ENCODE data around the gene TNFRSF4.

Gene TNFRSF4

DNA sequence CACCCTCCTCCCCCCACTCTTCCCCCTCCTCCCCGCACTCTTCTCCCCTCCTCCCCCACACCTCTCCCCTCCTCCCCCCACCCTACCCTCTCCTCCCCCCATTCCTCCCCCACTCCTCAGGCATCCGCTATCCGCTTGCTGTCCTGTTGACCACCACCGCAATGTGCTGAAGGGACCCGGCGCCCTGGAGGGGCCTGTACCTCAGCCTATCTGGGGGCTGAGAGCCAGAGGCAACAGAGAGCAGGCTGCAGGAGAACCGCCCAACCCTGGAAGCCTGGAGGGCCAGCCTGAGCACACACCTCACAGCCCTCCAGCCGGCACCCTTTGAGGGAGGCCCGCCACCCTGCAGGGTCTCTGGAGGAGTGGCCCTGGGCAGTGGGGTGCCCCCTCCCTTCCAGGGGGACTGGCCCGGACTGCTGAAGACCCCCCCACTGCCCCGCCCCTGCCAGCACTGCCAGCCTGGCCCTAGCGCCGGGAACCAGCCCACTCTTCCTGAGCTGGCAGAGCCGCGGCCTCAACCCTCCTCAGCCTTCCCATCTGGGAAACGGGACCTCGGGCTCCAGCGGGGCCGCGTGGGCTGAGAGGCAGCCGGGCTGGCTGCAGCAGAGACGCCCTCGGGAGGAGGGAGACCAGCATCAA lies 31.3 kb upstream of the TNFRSF4 start:
- DNase-seq, result no peak

DNA sequence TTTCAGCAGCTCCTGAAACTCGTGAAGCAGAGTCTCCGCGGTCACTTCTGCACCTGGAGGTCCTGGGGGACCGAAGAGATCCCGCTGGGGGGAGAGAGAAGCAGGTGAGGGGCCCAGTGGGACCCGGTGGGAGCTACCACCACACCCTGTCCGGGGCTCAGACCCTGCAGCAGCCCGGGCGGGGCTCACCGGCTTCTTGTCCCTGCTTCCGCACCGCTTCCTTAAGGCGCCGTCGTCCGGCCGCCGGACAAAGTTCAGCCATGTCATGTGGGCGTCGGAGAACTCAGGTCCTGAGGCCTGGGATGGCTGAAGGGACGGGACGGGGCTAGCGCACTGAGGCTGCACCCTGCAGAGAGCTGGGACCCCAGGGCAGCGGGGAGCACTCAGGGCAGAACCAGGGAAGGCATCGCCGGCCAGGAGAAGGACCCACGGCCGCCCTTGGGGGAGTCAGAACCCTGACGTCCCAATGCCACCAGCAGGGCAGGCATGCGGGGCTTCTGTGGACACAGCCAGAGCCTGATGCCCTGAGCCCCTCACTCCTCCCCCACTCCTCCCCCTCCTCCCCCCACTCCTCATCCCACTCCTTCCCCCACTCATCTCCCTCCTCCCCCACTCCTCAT lies 30.3 kb upstream of the TNFRSF4 start:
- no peak for DNase-seq

DNA sequence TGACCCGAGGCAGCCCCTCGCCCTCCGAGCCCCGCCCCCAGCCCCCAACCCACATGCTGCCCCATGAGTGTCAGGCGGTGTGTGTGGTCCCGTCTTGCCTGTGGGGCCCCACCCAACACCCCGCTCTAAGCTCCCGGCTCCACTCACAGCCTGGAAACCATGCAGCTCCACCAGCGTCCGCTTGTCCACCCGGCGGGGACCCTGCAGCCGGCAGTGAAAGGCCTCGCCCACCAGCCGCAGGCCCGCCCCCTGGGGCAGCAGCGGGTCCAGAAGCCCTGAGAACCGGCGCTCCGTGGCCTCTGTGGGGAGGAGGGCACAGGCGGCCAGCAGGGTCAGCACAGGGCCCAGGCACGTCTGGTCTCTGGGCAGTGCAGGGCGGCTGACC lies 29.8 kb upstream of the TNFRSF4 start:
- DNase-seq, result no peak

DNA sequence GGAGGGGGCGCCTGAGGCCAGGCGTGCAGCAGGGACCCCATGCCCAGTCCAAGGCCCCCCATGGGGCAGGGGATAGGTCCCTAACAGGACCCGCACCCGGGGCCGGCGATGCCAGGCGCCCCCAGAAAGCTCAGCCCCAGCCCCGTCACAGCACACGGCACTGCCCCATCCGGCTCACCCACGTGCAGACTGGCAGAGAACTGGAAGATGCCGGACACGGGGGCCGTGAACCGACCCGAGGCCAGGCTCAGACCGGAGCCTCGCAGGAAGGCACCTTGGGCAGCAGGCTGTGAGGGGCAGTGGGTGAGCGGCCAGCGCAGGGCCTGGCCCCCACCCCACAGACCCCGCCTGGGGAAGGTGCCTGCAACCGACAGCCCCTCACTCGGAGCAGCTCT lies 29.3 kb upstream of the TNFRSF4 start:
- no peak for DNase-seq

DNA sequence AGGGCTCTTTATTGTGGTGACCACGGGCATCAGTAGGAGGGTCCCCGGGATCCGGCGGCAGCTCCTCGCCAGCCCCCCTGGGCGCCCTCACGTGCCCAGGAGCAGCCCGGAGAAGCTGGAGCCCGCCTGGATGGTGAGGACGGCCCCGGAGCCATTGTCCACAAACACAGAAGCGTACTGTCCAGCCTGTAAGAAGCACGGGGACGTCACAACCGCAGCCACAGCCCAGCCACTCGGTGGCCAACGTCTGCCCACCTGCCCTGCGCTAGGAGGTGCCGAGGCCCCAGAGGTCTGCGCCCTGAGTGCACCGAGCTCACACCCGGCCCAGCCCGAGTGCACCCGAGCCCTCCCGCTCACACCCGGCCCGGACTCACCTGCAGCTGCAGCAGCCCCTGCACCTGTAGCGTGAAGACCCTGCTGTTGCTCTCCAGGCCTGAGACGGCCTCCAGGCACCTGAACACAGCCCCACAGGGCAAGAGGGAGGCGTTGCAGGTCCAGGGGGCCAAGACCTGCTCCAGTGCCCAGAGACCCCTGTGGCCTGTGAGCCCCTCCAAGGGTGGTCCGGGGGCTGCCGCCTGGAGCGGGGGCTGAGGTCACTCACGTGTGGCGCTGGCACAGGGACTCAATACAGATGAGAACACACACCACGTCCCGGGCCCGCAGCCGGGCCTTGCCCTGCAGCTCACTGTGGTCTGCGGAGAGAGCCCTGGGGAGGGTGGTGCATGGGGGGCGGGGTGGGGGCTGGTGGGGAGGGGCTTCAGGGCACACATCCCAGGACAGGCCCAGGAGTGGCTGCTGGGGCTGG lies 28.7 kb upstream of the TNFRSF4 start:
- no peak for DNase-seq

DNA sequence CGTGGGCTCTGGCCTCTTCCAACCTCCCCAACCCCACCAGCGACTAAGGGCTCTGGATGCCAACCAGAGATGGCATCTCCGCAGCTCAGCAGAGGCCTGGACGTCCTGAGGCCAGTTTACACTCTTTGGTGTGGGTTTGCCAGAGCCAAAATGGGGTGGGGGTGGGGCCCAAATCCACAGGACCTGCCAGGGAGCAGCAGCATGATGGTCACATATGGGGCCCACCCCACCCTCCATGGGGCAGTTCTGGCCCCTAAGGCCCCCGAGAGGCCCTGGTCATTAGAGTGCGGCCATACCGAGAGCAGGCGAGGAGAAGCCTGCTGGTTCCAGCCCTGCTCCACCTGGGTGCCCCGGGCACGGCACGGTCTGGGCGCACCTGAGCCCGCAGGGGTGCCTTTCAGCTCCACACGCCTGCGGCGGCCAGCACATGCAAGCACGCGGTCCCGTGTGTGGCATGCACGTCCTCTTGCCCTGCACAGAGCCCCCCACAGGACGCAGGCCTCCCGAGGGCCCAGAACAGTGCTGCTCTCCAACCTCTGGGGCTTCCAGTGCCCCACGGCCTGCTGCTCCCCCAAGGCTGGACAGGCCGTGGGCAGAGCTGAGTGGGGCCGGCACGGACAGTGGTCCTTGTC lies 27.8 kb upstream of the TNFRSF4 start:
- DNase-seq, result no peak

DNA sequence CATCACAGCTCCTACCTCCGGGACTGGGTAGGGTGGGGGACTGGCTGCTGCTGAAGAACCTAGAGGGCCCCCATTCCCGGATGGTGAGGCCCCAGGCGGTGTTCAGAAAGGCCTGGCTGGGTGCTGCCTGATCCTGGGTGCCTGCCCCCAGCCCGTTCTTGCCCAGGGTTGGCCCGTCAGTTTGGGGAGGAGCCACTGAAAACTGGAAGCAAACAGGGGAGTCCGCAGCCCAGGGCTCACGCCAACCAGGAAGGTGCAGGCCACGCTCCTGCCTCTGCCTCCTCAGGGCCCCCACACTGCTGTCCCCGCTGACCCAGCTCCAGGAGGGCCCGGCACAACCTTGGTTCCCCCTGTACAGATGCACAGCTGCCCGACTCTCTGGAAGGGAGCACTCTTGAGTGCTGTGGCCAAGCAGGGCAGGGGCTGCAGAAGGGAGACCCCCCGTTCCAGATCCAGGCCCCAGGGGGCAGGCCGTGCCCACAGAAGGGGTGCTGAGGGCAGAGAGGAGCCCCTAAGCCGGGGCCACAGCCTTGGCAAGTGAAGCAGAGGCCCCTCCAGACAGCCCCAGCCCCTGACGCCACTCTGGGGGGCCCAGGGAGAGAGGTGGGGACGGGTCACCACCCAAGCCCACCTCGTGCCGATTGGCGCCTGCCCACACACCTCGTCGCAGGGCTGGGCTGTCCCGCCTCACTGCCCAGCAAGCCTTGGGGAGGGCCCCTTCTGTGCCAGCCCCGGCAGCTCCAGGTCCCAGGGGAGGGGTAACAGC lies 27.1 kb upstream of the TNFRSF4 start:
- no peak for DNase-seq

DNA sequence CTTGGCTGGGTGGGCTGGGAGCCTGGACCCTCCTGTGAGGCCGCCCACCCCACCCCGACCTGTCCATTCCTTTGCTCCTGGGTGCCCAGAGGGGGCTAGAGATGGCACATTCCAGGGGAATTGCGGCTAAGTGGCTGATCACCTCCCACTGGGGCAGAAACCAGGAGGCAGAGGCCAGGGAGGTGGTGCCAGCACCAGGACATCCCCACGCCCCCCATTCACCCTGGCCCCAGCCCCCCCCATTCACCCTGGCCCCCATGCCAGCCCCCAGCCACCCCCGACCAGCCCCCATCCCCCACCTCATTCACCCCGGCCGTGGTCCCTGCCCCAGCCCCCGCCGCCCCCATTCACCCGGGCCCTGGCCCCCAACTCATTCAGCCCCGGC lies 26.4 kb upstream of the TNFRSF4 start:
- DNase-seq, result no peak

DNA sequence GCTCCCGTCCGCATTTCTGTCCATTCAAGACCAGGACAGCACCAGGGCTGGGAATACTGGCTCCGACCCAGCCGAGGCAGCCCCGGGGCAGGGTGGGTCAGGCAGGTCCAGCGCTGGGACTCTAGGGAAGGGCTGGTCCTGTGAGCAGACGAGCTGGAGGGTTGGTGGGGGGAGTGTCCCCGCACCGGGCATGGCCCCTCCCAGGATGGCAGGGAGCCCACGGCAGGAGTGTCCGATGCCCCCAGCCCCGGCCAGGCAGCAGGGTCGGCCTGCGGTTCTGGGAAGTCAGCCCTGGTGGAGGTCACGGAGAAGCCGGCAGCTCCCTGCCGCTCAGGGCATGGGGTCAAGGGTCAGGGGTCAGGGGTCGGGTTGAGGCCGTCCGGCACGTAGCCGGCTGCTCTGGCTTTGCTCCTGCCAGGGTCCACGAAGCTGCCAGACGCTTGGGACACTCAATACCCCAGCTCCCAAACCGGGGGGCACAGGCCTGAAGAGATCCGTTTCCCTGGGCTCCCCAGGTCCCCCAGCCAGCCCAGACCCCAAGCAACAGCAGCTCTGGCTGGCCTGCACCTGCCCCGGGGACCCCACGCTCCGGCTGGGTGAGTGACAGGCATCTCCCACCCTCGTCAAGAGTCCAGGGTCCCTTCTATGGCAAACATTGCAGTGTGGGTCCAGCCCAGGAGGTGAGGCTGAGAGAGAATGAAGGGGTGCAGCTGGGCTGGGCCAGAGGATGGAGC lies 25.8 kb upstream of the TNFRSF4 start:
- DNase-seq, result no peak

DNA sequence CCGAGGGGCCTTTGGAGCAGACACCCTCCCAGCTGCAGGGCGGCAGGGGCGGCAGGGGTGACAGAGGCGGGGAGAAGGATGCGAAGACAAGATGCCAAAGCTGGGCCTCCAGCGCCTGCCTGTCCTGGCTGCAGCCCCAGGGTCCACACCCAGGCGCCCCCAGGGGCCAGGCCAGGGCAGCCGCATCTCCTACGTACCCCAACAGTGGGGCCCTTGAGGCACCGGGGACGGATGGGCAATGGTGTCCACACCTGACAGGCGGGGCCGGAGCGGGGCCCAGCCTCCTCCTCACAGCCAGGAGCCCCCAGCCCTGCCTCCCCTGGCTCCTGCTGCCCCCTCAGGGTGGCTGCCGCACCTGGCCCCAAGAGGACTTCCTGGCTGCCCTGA lies 25.3 kb upstream of the TNFRSF4 start:
- no peak for DNase-seq

DNA sequence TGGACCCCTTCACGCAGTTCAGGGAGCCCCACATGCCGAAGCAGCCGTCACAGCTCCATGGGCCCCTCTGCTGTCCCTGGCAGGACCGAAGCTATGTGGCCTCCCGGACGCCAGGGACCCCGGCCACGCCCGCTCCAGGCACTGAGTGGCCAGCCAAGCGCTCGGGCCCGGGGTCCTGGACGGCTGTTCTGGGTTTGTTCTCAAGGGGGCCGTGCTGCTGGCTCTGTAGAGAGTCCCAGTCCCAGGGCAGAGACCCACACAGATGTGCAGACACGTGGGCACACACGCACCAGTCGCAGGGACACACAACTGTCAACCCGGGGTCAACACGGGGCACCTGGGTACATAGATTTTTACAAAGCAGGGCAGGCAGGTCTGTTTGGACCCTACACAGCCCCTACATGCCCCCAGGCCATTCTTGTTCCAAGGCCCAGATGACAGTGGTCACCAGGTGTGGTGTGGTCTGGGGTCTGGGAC lies 24.8 kb upstream of the TNFRSF4 start:
- no peak for DNase-seq

DNA sequence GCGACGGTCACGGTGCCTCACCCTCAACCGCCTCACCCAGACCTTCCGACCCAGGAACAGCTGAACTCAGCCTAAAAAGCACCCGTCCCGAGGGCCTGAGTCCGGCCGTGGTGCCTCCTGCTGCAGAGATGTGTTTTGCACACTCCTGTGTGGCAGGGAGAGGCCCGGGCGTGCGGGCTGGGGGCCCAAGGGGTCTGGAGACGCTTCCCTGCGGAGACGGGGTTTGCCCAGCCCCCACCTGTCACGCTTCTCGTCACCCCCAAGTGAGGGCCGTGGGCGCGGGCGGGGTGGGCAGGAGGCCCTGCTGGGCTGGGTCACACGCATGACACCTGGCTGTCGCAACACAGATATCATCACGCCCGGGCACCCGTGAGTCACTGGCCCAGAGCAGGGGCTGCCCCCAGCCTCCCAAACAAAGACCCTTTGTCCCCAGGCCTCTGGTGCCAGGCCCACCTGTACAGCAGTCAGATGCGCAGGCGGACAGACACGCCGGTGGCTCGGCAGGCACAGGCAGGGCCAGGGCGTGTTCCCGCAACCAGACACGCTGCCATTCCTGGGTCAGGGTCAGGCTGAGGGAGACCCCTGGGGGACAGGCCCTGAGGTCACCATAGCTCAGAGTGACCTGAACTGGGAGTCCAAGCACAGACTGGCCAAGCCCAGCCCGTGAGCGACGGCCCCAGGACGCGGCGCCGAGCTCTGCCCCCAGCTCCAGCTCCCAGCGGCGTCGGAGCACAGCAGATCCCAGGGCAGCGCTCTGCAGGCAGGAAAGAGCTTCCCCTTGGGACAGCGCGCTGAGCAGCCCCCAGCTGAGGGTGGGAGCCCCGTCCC lies 24.1 kb upstream of the TNFRSF4 start:
- DNase-seq, result no peak

DNA sequence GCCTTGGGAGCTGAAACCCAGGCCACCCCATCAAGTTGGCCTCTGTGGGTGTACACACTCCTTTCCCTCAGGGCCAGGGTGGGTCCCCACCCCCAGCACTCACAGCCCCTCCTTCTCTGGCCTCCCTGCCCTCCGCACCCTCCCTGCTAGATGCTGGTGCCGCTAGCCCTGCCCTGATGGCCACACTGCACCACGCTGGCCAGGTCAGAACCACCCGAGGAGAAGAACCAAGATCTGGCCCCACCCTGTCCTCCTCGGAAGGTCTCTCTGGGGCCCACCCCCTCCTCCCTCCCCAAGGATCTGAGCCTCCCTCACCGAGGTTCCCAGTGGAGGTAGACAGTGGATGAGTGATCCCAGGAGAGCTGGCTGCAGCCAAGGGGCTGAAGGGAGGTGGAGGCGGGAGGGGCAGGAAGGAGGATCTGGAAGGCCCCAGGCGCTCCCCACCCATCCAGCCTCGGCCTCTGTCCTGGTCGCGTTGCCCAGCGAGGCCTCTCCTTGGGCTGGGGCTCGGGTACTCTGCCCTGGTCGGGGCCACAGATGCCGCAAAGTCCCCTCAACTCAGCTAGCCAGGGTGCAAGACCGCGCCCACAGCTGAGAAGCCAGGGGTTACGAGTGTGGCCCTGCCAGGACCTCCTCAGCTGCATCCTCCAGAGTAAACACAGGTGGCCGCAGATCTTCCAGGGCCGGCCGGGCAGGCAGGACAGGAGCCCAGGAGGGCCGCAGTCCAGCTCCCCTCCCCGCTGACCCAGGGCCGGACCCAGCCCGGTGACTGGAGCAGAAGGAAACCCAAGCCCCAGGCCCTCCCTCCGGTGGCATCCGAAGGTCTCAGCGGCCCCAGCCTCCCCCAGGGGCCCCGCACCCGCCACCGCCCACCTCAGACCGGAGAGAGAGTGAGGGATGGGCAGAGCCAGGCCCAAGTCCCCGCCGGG lies 23.3 kb upstream of the TNFRSF4 start:
- no peak for DNase-seq

DNA sequence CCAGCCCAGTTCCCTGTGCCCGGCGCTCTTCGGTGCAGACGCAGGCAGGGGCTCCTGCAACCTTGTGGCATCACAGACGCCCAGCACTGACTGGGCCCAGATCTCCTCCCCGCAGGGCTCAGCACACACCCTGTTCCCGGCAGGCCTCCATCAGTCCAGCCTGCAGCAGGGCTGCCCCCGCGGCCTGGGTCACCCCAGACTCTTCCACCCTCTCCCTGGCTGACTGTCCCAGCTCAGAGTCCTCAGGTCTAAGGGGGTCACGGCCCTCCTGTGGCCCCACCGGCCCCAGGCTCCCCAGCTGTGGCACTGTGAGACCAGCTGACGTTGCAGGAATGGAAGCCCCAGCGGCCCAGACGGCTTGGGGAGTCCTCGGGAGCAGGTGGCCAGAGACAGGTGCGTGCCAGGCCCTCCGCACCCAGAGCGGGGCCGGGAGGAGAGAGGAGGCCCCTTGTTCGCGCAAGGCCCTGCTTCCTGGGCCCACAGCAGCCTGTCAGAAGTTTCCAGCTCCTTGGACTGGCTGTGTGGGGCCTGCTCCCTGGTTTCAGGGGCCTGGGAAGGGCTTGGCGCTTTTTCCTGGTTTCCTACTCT lies 22.3 kb upstream of the TNFRSF4 start:
- no peak for DNase-seq

DNA sequence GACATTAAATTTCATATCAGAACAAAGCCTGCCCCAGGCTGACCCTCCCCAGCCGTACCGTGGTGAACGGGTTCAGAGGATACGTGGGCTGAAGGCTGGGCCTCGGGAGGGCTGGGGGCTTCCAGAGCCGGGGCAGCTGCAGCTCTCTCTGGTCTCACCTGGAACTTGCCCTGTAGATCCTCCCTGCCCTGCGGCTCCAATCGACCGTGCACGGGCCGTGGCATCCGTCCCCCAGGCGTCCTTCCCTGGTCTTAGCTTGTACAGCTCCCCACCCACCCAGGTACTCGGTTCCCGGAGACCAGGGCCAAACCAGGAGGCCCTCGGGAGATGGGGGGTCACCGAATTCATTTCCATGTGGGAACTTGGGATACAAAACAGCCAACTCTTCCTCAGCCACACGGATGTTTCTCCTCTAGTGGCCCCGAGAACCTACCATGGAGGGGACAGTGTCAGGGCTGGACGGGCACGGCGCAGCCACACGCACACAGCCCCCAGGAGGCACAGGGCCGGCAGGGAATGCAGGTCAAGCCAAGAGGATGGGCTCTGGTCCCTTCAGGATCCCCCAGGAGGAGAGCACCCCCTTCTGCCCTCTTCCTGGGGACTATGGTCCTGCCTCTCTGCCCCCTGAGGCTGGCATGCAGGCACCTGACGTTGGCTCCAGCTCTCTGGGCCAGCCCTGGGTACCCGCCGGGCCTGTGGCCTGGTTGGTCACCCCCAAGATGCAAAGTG lies 21.2 kb upstream of the TNFRSF4 start:
- no peak for DNase-seq

DNA sequence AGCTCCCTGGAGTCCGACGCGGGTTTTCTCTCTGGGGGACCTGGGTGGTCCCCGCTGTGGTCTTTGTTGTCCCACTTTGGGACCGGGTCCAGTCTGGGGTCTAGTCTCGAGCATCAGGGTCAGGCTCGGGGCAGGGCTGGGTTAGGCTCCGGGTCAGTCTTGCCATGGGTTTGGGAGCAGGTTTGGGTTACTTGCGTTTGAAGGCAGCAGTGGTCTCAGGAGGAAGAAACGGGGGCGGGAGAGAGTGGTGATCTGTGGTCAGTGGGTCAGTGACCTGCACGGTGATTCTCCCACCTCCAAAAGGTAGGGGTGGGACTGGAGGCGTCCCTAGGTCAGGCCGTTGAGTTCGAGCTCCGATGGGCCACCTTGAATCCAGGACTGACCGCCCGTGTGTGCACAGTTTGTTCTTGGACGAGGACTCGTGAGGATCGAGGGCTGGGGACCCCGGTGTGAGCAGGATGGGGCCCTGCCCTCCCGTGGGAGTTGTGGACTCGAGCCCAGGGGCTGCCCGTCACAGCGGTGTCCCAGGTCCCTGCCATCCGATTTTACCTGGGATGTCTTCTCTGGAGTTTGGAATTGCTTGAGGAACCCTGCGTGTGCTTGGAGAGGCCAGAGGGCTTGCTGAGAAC lies 20.3 kb upstream of the TNFRSF4 start:
- no peak for DNase-seq

DNA sequence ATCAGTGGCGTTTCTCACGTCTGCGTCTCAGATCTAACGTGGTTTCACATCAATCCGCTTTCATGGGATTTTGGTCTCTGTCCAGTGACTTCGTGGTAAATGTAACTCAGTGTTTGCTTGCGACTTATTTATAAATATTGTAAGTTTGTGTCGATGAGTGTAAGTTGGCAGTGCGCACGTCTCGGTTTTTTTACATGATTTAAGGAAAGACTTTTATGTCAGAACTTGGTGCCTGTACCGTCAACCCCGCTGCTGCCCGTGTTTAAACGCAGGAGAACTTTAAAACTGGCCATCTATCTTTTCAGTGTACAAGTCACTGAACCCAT lies 19.6 kb upstream of the TNFRSF4 start:
- no peak for DNase-seq

DNA sequence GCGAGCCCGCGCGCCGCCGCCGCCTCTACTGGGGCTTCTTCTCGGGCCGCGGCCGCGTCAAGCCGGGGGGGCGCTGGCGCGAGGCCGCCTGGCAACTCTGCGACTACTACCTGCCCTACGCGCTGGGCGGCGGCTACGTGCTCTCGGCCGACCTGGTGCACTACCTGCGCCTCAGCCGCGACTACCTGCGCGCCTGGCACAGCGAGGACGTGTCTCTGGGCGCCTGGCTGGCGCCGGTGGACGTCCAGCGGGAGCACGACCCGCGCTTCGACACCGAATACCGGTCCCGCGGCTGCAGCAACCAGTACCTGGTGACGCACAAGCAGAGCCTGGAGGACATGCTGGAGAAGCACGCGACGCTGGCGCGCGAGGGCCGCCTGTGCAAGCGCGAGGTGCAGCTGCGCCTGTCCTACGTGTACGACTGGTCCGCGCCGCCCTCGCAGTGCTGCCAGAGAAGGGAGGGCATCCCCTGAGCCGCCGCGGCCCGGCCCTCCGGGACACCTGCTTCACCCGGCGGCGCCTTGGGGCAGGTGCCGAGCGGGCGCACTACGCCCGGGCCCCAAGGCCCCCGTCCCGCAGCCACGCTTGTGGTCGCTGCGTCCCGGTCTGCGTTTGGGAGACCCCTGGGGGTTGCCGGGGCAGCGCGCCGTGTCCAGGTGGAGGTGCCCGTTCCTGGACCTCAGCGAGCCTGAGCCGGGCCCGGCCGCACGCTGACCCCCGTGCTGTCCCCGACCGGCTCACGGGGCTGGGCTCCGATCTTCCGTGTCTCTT lies 19.0 kb upstream of the TNFRSF4 start:
- no peak for DNase-seq

Data from NCI-H446 treated with DMSO at 0.1 percent for 48 hours (cell line).